Panc1 (cell line): Measurements from ENCODE around the gene RADX.

Source experiments
- POLR2AphosphoS5 ChIP-seq: IDR thresholded peaks from 2 replicates; pipeline ENCODE4 v1.6.1; 2012; ENCODE audit warnings: mild to moderate bottlenecking, low read depth, low read length, moderate library complexity
- SIN3A ChIP-seq: IDR thresholded peaks from 2 replicates; pipeline ENCODE4 v1.6.1; 2012; ENCODE audit warnings: low read depth, mild to moderate bottlenecking, low read length, moderate library complexity, borderline replicate concordance; ENCODE audit not compliant: insufficient read depth
- TCF7L2 ChIP-seq: IDR thresholded peaks from 2 replicates; pipeline ENCODE4 v1.6.1; 2011; ENCODE audit warnings: mild to moderate bottlenecking, low read depth, low read length, inconsistent platforms
- TF ChIP-seq, protein P1 (sequence below): fragments of 450-650 bp; IDR thresholded peaks from 2 replicates; pipeline ENCODE4 v1.5.1; 2017; ENCODE audit warnings: mild to moderate bottlenecking
- TF ChIP-seq, protein P2 (sequence below), 2 experiments: IDR thresholded peaks; 2 replicates each; pipeline ENCODE4 v1.6.1; 2011 to 2012; ENCODE audit warnings: low read depth in 2 of 2, control low read depth in 1 of 2, low read length in 1 of 2, mild to moderate bottlenecking in 1 of 2, moderate library complexity in 1 of 2; ENCODE audit not compliant: insufficient read depth in 1 of 2

- TF ChIP-seq, protein P1, sequence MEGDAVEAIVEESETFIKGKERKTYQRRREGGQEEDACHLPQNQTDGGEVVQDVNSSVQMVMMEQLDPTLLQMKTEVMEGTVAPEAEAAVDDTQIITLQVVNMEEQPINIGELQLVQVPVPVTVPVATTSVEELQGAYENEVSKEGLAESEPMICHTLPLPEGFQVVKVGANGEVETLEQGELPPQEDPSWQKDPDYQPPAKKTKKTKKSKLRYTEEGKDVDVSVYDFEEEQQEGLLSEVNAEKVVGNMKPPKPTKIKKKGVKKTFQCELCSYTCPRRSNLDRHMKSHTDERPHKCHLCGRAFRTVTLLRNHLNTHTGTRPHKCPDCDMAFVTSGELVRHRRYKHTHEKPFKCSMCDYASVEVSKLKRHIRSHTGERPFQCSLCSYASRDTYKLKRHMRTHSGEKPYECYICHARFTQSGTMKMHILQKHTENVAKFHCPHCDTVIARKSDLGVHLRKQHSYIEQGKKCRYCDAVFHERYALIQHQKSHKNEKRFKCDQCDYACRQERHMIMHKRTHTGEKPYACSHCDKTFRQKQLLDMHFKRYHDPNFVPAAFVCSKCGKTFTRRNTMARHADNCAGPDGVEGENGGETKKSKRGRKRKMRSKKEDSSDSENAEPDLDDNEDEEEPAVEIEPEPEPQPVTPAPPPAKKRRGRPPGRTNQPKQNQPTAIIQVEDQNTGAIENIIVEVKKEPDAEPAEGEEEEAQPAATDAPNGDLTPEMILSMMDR = no peak
- TF ChIP-seq POLR2AphosphoS5 (no peak), TCF7L2 (no peak), SIN3A (no peak)
- TF ChIP-seq, protein P2, sequence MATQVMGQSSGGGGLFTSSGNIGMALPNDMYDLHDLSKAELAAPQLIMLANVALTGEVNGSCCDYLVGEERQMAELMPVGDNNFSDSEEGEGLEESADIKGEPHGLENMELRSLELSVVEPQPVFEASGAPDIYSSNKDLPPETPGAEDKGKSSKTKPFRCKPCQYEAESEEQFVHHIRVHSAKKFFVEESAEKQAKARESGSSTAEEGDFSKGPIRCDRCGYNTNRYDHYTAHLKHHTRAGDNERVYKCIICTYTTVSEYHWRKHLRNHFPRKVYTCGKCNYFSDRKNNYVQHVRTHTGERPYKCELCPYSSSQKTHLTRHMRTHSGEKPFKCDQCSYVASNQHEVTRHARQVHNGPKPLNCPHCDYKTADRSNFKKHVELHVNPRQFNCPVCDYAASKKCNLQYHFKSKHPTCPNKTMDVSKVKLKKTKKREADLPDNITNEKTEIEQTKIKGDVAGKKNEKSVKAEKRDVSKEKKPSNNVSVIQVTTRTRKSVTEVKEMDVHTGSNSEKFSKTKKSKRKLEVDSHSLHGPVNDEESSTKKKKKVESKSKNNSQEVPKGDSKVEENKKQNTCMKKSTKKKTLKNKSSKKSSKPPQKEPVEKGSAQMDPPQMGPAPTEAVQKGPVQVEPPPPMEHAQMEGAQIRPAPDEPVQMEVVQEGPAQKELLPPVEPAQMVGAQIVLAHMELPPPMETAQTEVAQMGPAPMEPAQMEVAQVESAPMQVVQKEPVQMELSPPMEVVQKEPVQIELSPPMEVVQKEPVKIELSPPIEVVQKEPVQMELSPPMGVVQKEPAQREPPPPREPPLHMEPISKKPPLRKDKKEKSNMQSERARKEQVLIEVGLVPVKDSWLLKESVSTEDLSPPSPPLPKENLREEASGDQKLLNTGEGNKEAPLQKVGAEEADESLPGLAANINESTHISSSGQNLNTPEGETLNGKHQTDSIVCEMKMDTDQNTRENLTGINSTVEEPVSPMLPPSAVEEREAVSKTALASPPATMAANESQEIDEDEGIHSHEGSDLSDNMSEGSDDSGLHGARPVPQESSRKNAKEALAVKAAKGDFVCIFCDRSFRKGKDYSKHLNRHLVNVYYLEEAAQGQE (IDR thresholded peaks at IDR 0.05; ENCODE audit: insufficient read depth in 1 of 2, low read depth in 2 of 2, low read length in 1 of 2) = no peak
Observed at GRCh38 chrX:106698693-106699092, 86.9 kb downstream of the RADX start.
